NB4 (cell line): ENCODE measurements around the gene STAP1.

Experiments
- POLR2A ChIP-seq: IDR thresholded peaks from 2 replicates; pipeline ENCODE4 v1.6.1; 2011; ENCODE audit warnings: mild to moderate bottlenecking; ENCODE audit not compliant: insufficient read length; ENCODE audit errors: extremely low read depth
- TF ChIP-seq, protein P1 (sequence below): IDR thresholded peaks from one replicate; pipeline ENCODE4 v1.5.1; 2012; ENCODE audit warnings: low read depth, low read length
- TF ChIP-seq, protein P2 (sequence below): IDR thresholded peaks from 2 replicates; pipeline ENCODE4 v1.6.1; 2011; ENCODE audit warnings: low read depth, low read length

- TF ChIP-seq, protein P1, sequence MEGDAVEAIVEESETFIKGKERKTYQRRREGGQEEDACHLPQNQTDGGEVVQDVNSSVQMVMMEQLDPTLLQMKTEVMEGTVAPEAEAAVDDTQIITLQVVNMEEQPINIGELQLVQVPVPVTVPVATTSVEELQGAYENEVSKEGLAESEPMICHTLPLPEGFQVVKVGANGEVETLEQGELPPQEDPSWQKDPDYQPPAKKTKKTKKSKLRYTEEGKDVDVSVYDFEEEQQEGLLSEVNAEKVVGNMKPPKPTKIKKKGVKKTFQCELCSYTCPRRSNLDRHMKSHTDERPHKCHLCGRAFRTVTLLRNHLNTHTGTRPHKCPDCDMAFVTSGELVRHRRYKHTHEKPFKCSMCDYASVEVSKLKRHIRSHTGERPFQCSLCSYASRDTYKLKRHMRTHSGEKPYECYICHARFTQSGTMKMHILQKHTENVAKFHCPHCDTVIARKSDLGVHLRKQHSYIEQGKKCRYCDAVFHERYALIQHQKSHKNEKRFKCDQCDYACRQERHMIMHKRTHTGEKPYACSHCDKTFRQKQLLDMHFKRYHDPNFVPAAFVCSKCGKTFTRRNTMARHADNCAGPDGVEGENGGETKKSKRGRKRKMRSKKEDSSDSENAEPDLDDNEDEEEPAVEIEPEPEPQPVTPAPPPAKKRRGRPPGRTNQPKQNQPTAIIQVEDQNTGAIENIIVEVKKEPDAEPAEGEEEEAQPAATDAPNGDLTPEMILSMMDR = no peak
- no peak for TF ChIP-seq POLR2A
- TF ChIP-seq, protein P2, sequence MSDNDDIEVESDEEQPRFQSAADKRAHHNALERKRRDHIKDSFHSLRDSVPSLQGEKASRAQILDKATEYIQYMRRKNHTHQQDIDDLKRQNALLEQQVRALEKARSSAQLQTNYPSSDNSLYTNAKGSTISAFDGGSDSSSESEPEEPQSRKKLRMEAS = no peak
Measured at GRCh38 chr4:67604029-67604381, 45.5 kb downstream of the STAP1 start.
